Measurements from ENCODE around the gene MYPN. TPM values are rescaled to one million over a fixed set of nuclear protein-coding genes. Genes with fewer than 3 reads are reported as not detected.

MYPN gene
- total RNA-seq, 1 experiment from 2014 or later, result not detected

- H3K9me3 Mint-ChIP-seq, result no peaks in the 10 kb centered on the region
- Histone ChIP-seq H4K20me1 (ENCODE audit: control insufficient read depth, insufficient read depth, insufficient read length) (no peaks in the 10 kb centered on the region), H3K27ac (ENCODE audit: insufficient read length, low read depth, low read length) (no peak overlapping the region), H4K91ac (ENCODE audit: insufficient read length, low read depth, low read length) (no peak overlapping the region), H3K4me1 (ENCODE audit: insufficient read depth, low read length) (peaks cover 11% of the 10 kb centered on the region; the same call in 1 of the 2 replicates), H2AK5ac (ENCODE audit: insufficient read length, low read length) (no peak overlapping the region), H3K79me2 (ENCODE audit: insufficient read depth, low read length) (no peaks in the 10 kb centered on the region), H2BK12ac (ENCODE audit: insufficient read length, low read depth, low read length) (no peak overlapping the region), H2BK20ac (ENCODE audit: low read depth, low read length, poor library complexity, severe bottlenecking) (no peak overlapping the region), H4K8ac (replicated peaks; ENCODE audit: insufficient read length, low read depth, low read length) (no peak overlapping the region), H3K23me2 (ENCODE audit: insufficient read length, low read depth, low read length, poor library complexity, severe bottlenecking) (no peaks in the 10 kb centered on the region), H3K79me1 (ENCODE audit: insufficient read depth, low read depth, low read length, poor library complexity, severe bottlenecking) (no peaks in the 10 kb centered on the region), H2BK120ac (ENCODE audit: low read depth, low read length, poor library complexity, severe bottlenecking) (no peak overlapping the region), H3K18ac (ENCODE audit: insufficient read length, low read depth, low read length) (no peak overlapping the region), H2BK15ac (ENCODE audit: low read depth, low read length) (0 out of 2 replicates have a peak overlapping the region, but pooled peaks have one; percentile 56), H3K14ac (ENCODE audit: insufficient read depth, low read length) (no peak overlapping the region), H3K9me3 (ENCODE audit: control insufficient read depth, low read depth, low read length) (no peaks in the 10 kb centered on the region), H4K5ac (ENCODE audit: insufficient read length, low read depth, low read length) (no peak overlapping the region), H2BK5ac (ENCODE audit: insufficient read length, low read length) (no peak overlapping the region), H3K4ac (ENCODE audit: low read depth, low read length) (no peak overlapping the region), H3K9ac (ENCODE audit: extremely low read depth, insufficient read length, low read length) (no peak overlapping the region), H3K4me2 (ENCODE audit: insufficient read depth, insufficient read length, low read length) (no peak overlapping the region), H3K23ac (ENCODE audit: insufficient read length, low read depth, low read length) (no peak overlapping the region), H3T11ph (ENCODE audit: low read length) (no peak overlapping the region), H2AFZ (ENCODE audit: low read length) (no peak overlapping the region), H3K27me3 (ENCODE audit: insufficient read depth, low read length) (no peaks in the 10 kb centered on the region), H3K56ac (ENCODE audit: insufficient read length, low read depth, low read length) (no peak overlapping the region)
- no peaks in the 10 kb centered on the region for H3K36me3 Mint-ChIP-seq (ENCODE audit: insufficient read depth in 1 of 3, low read depth in 3 of 3)
- H3K4me1 Mint-ChIP-seq, result peaks cover 17 to 29% of the 10 kb centered on the region in 2 experiments
- H3K27me3 Mint-ChIP-seq (ENCODE audit: low read depth), result peaks cover 2% of the 10 kb centered on the region; the same call in 1 of the 2 replicates
- no peak for DNase-seq
- peak overlapping the region in 1 of 3 experiments; percentile 88; a peak in 1 of 7 replicates for H3K27ac Mint-ChIP-seq
- TF ChIP-seq, protein P1, sequence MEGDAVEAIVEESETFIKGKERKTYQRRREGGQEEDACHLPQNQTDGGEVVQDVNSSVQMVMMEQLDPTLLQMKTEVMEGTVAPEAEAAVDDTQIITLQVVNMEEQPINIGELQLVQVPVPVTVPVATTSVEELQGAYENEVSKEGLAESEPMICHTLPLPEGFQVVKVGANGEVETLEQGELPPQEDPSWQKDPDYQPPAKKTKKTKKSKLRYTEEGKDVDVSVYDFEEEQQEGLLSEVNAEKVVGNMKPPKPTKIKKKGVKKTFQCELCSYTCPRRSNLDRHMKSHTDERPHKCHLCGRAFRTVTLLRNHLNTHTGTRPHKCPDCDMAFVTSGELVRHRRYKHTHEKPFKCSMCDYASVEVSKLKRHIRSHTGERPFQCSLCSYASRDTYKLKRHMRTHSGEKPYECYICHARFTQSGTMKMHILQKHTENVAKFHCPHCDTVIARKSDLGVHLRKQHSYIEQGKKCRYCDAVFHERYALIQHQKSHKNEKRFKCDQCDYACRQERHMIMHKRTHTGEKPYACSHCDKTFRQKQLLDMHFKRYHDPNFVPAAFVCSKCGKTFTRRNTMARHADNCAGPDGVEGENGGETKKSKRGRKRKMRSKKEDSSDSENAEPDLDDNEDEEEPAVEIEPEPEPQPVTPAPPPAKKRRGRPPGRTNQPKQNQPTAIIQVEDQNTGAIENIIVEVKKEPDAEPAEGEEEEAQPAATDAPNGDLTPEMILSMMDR (conservative IDR thresholded peaks at IDR 0.05), result no peak
- no peak overlapping the region for H3K4me3 Mint-ChIP-seq
- no CpG with 5 or more reads among the region's 7 CpGs for WGBS (ENCODE audit: extremely low coverage, insufficient read length, low lambda C conversion rate)
Measured at GRCh38 chr10:68158031-68158430, 48.7 kb downstream of the MYPN start.

Measured in H9 (cell line).